ENCODE data around the gene FSTL4. TPM values are rescaled to one million over a fixed set of nuclear protein-coding genes. Genes with fewer than 3 reads are reported as not detected.

Gene FSTL4
- total RNA-seq, 4 donors from 2014 or later: 0.22 to 0.47 (median 0.27) TPM; not detected in 1

- Histone ChIP-seq H3K4me3 (no peak overlapping the region), H3K27ac (no peak overlapping the region), H3K9me3 (no peaks in the 10 kb centered on the region), H3K27me3 (peaks cover 29% of the 10 kb centered on the region), H3K36me3 (no peaks in the 10 kb centered on the region), H3K4me1 (no peaks in the 10 kb centered on the region)
- WGBS, 2 donors (ENCODE audit: low coverage in 1 of 2): 46 to 61% methylated on average over 7 to 8 of the region's 9 CpGs
- TF ChIP-seq EP300 (IDR thresholded peaks at IDR 0.05): no peak
- TF ChIP-seq, protein P1, sequence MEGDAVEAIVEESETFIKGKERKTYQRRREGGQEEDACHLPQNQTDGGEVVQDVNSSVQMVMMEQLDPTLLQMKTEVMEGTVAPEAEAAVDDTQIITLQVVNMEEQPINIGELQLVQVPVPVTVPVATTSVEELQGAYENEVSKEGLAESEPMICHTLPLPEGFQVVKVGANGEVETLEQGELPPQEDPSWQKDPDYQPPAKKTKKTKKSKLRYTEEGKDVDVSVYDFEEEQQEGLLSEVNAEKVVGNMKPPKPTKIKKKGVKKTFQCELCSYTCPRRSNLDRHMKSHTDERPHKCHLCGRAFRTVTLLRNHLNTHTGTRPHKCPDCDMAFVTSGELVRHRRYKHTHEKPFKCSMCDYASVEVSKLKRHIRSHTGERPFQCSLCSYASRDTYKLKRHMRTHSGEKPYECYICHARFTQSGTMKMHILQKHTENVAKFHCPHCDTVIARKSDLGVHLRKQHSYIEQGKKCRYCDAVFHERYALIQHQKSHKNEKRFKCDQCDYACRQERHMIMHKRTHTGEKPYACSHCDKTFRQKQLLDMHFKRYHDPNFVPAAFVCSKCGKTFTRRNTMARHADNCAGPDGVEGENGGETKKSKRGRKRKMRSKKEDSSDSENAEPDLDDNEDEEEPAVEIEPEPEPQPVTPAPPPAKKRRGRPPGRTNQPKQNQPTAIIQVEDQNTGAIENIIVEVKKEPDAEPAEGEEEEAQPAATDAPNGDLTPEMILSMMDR (IDR thresholded peaks at IDR 0.05): no peak
- TF ChIP-seq POLR2AphosphoS5 (IDR thresholded peaks at IDR 0.05): no peak
- TF ChIP-seq POLR2A (IDR thresholded peaks at IDR 0.05): no peak
- ATAC-seq: no peak
These were observed 228.8 kb downstream of the FSTL4 start for GRCh38 chr5:133383580-133383939.

GRCh38 chr5:133382661-133383579 is 229.4 kb downstream of the FSTL4 start:
- WGBS, 2 donors (ENCODE audit: low coverage in 1 of 2): 87 to 88% methylated on average over 4 of the region's 8 CpGs
- no peak overlapping the region for H3K4me3 ChIP-seq
- H3K27ac ChIP-seq: no peak overlapping the region
- TF ChIP-seq, protein P1 (IDR thresholded peaks at IDR 0.05): no peak
- TF ChIP-seq POLR2AphosphoS5 (IDR thresholded peaks at IDR 0.05): no peak
- no peak for TF ChIP-seq POLR2A (IDR thresholded peaks at IDR 0.05)
- no peak for TF ChIP-seq EP300 (IDR thresholded peaks at IDR 0.05)
- H3K9me3 ChIP-seq: peaks cover 0 to 3% (median 0%) of the 10 kb centered on the region in 3 donors
- H3K4me1 ChIP-seq: no peaks in the 10 kb centered on the region
- H3K27me3 ChIP-seq: peaks cover 29% of the 10 kb centered on the region
- H3K36me3 ChIP-seq: no peaks in the 10 kb centered on the region
- no peak for ATAC-seq

DNA sequence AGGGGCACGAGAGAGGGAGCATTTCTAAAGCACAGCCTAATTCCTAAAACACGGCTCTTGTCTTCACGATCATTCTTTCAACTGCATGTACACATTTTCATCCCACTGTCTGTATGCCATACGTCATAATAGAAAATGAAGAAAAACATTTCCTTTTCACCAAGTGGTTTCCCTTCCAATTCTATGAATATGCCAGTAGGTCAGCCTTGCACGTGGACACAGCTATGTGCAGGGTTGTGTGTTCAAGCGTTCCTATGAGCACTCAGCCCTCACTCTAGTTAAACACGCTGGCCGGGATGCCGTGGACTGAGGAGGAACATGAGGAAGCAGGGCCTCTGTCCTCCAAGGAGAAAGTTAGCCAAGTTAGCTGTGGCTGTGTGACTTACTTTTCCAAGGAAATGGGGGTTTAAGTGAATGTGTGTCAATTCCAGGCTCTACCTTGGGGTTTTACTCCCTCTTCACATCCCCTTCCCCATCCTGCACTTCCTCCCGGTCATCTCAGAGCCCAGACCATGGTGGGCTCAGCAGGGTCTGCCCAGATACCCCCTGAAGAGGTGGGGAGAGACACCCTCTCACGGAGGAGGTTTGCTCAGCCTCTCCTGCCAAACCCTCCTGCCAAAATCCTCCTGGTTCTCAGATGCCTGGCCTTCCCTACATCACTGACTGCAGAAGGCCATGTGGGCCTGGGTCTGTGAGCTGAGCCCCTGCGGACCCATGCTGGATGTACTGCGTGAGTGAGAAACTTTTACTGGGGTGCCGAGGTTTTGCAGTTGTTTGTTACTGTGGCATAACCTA is 230.6 kb downstream of the FSTL4 start:
- H3K36me3 ChIP-seq: no peaks in the 10 kb centered on the region
- peaks cover 20% of the 10 kb centered on the region for H3K27me3 ChIP-seq
- 68 to 76% methylated on average over 10 to 12 of the region's 14 CpGs for WGBS, 2 donors (ENCODE audit: low coverage in 1 of 2)
- peaks cover 0 to 14% (median 0%) of the 10 kb centered on the region in 3 donors for H3K9me3 ChIP-seq
- H3K4me3 ChIP-seq: no peak overlapping the region
- TF ChIP-seq, protein P1 (IDR thresholded peaks at IDR 0.05): no peak
- no peak for TF ChIP-seq POLR2AphosphoS5 (IDR thresholded peaks at IDR 0.05)
- TF ChIP-seq EP300 (IDR thresholded peaks at IDR 0.05): no peak
- no peak for TF ChIP-seq POLR2A (IDR thresholded peaks at IDR 0.05)
- no peak for ATAC-seq
- H3K27ac ChIP-seq: no peak overlapping the region
- no peaks in the 10 kb centered on the region for H3K4me1 ChIP-seq

DNA sequence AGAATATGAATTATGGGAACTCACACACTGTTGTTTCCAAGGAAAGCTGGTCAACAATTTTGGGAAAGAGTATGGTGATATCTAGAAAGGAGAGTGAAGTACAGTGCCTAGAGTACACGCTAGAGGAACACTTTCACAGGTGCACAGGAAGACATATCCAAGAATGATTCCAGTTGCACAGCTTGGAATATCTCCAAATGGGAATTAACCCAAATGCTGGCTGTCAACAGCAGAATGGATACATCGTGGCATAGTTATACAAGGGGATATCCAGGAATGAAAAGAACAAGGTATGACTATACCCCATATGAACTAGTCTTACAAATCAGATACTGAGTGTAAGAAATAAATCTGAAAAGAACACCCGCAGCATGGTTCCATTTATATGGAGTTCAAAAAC is 231.3 kb downstream of the FSTL4 start:
- Histone ChIP-seq H3K4me1 (no peaks in the 10 kb centered on the region), H3K36me3 (no peaks in the 10 kb centered on the region), H3K9me3 (peaks cover 0 to 19% (median 0%) of the 10 kb centered on the region in 3 donors), H3K27ac (no peak overlapping the region), H3K27me3 (peaks cover 17% of the 10 kb centered on the region), H3K4me3 (no peak overlapping the region)
- no peak for ATAC-seq
- 39 to 50% methylated on average over 3 of the region's 3 CpGs for WGBS, 2 donors (ENCODE audit: low coverage in 1 of 2)
- TF ChIP-seq POLR2AphosphoS5 (IDR thresholded peaks at IDR 0.05) (no peak), EP300 (IDR thresholded peaks at IDR 0.05) (no peak), POLR2A (IDR thresholded peaks at IDR 0.05) (no peak)
- TF ChIP-seq, protein P1 (IDR thresholded peaks at IDR 0.05): no peak
